B cell (primary cell): ENCODE data around the gene SNRNP48. TPM values are rescaled to one million over a fixed set of nuclear protein-coding genes. Genes with fewer than 3 reads are reported as not detected.

Experiments used
- ATAC-seq: fragments of 200-7000 bp; cut with Tn5 transposase; one replicate; pipeline ENCODE4 v1.10.0; 2021; ENCODE audit warnings: low read depth, mild to moderate bottlenecking, moderate number of reproducible peaks, moderate library complexity
- CTCF ChIA-PET: fragments of 350-600 bp; sonication (Branson Sonifier 250); formaldehyde crosslinking; loops from one replicate; lab custom pipeline; 2021; ENCODE audit warnings: antibody characterized with exemption, inconsistent platforms; lab: Charles Lee
- POLR2A ChIA-PET: fragments of 350-600 bp; sonication (Branson Sonifier 250); formaldehyde crosslinking; loops from one replicate; lab custom pipeline; 2021; ENCODE audit warnings: antibody characterized with exemption; lab: Charles Lee
- DNase-seq: peaks from one replicate; pipeline ENCODE4 v3.0.0; 2013
- H2AFZ ChIP-seq: 2 replicates; pipeline ENCODE4 v1.6.1; 2012; ENCODE audit warnings: mild to moderate bottlenecking, low read depth, low read length; ENCODE audit not compliant: insufficient read depth, poor library complexity, severe bottlenecking
- H3K27ac ChIP-seq, 2 donors: 1 replicate in 1 of 2; 2 replicates in 1 of 2; pipeline ENCODE4 v1.5.1; 2012 to 2013; ENCODE audit warnings: low read length in 2 of 2, mild to moderate bottlenecking in 2 of 2, moderate library complexity in 1 of 2
- H3K27me3 ChIP-seq, 4 experiments: fragments of 200-600 bp in 1 of 4; sonication (generic) in 1 of 4; replicated peaks in 1 of 4; 1 replicate in 2 of 4; 2 replicates in 2 of 4; pipeline versions ENCODE4 v1.6.1 to v1.7.0; 2013 to 2016; ENCODE audit warnings: low read length in 3 of 4, mild to moderate bottlenecking in 2 of 4, mixed read lengths in 1 of 4, moderate library complexity in 1 of 4; ENCODE audit not compliant: insufficient read depth in 4 of 4, control insufficient read depth in 3 of 4; ENCODE audit errors: control extremely low read depth in 1 of 4
- H3K36me3 ChIP-seq, 2 experiments: replicated peaks in 1 of 2; 1 replicate in 1 of 2; 2 replicates in 1 of 2; pipeline versions ENCODE4 v1.6.1 to v1.7.1; 2013; ENCODE audit warnings: low read length in 1 of 2; ENCODE audit not compliant: insufficient read depth in 2 of 2, control insufficient read depth in 1 of 2; ENCODE audit errors: control extremely low read depth in 1 of 2, extremely low read depth in 1 of 2
- H3K4me1 ChIP-seq, 2 donors: fragments of 200-600 bp in 1 of 2; sonication (generic) in 1 of 2; 1 replicate in 1 of 2; 2 replicates in 1 of 2; pipeline versions ENCODE4 v1.5.1 to v1.6.1; 2013 to 2017; ENCODE audit warnings: low read length in 2 of 2; ENCODE audit not compliant: control insufficient read depth in 2 of 2, insufficient read depth in 2 of 2
- H3K4me2 ChIP-seq: replicated peaks from 2 replicates; pipeline ENCODE3; 2012; ENCODE audit warnings: mild to moderate bottlenecking, low read depth, low read length; ENCODE audit not compliant: poor library complexity, severe bottlenecking
- H3K4me3 ChIP-seq, 5 experiments: fragments of 200-600 bp in 1 of 5; sonication (generic) in 1 of 5; 1 replicate in 3 of 5; 2 replicates in 2 of 5; pipeline versions ENCODE4 v1.5.1 to v1.7.0; 2011 to 2016; ENCODE audit warnings: low read length in 4 of 5, mild to moderate bottlenecking in 4 of 5, low read depth in 2 of 5, control low read depth in 1 of 5, moderate library complexity in 1 of 5; ENCODE audit not compliant: insufficient read depth in 1 of 5; ENCODE audit errors: control extremely low read depth in 1 of 5, extremely low read depth in 1 of 5
- H3K79me2 ChIP-seq: fragments of 200-600 bp; sonication (generic); one replicate; pipeline ENCODE4 v1.6.0; 2016; ENCODE audit warnings: low read length; ENCODE audit not compliant: control insufficient read depth, insufficient read depth
- H3K9ac ChIP-seq: fragments of 200-600 bp; sonication (generic); 2 replicates; pipeline ENCODE4 v1.6.1; 2017; ENCODE audit warnings: mild to moderate bottlenecking, low read length, moderate library complexity
- H3K9me3 ChIP-seq, 3 donors: one replicate each; pipeline versions ENCODE4 v1.6.1 to v1.7.1; 2013; ENCODE audit warnings: low read length in 2 of 3; ENCODE audit not compliant: control insufficient read depth in 2 of 3, insufficient read depth in 1 of 3; ENCODE audit errors: control extremely low read depth in 1 of 3
- H4K20me1 ChIP-seq: 2 replicates; pipeline ENCODE4 v1.6.0; 2012; ENCODE audit warnings: mild to moderate bottlenecking, low read length; ENCODE audit not compliant: insufficient read depth, control insufficient read depth, poor library complexity, severe bottlenecking
- H3K27ac Mint-ChIP-seq: one replicate; pipeline ENCODE4 v1.8.0; 2021; ENCODE audit warnings: mixed read lengths
- H3K27me3 Mint-ChIP-seq: one replicate; pipeline ENCODE4 v1.8.0; 2021; ENCODE audit warnings: mixed read lengths
- H3K4me1 Mint-ChIP-seq: one replicate; pipeline ENCODE4 v1.8.0; 2021; ENCODE audit warnings: mixed read lengths
- H3K4me3 Mint-ChIP-seq: one replicate; pipeline ENCODE4 v1.8.0; 2021; ENCODE audit warnings: mixed read lengths
- H3K9me3 Mint-ChIP-seq: one replicate; pipeline ENCODE4 v1.8.0; 2022; ENCODE audit warnings: mixed read lengths; ENCODE audit not compliant: insufficient read depth
- CTCF ChIP-seq: fragments of 200-600 bp; IDR thresholded peaks from one replicate; pipeline ENCODE4 v1.8.0; 2022; ENCODE audit warnings: antibody characterized with exemption, mild to moderate bottlenecking
- EZH2 ChIP-seq: IDR thresholded peaks from 2 replicates; pipeline ENCODE4 v1.6.1; 2012; ENCODE audit warnings: borderline replicate concordance, low read depth, mild to moderate bottlenecking, moderate library complexity, low read length; ENCODE audit not compliant: insufficient read depth, poor library complexity, severe bottlenecking
- WGBS: methylation state at CpG from one replicate; pipeline ENCODE4 v1.1.5; 2013; ENCODE audit warnings: missing lambda C conversion rate; ENCODE audit not compliant: insufficient coverage; 5-methylcytosine and 5-hydroxymethylcytosine counted together
- intact Hi-C: fragments of 100-400 bp; cut with micrococcal nuclease; formaldehyde crosslinking; loops from one replicate; pipeline ENCODE4 v1.10.0; 2022
- polyA plus RNA-seq: library from polyadenylated mRNA; depleted of rRNA; stranded (reverse); fragments of >200 nt; gene quantifications from 2 replicates; pipeline ENCODE4 v1.2.3, GENCODE V29; 2012
- total RNA-seq, 2 donors: library from RNA; stranded (reverse); fragments of 120-200 nt in 1 of 2; gene quantifications; 1 replicate in 1 of 2; 2 replicates in 1 of 2; pipeline versions ENCODE4 v1.2.3 to v1.2.4, GENCODE V29; 2013 to 2022

The SNRNP48 gene
- total and polyA plus RNA-seq, 2 donors (not counting 1 experiment from before 2014, with no cell fraction given): 8.9 to 22.9 TPM

- Histone ChIP-seq H3K27ac (no peak overlapping the region), H4K20me1 (no peaks in the 10 kb centered on the region), H3K4me1 (no peaks in the 10 kb centered on the region), H3K27me3 (peaks cover 0 to 24% (median 3%) of the 10 kb centered on the region in 4 experiments), H3K36me3 (no peaks in the 10 kb centered on the region), H2AFZ (no peak overlapping the region), H3K79me2 (no peaks in the 10 kb centered on the region), H3K9me3 (no peaks in the 10 kb centered on the region), H3K4me3 (no peak overlapping the region), H3K9ac (no peak overlapping the region), H3K4me2 (no peak overlapping the region)
- Mint-ChIP-seq H3K9me3 (no peaks in the 10 kb centered on the region), H3K27me3 (peaks cover 31% of the 10 kb centered on the region), H3K4me3 (no peak overlapping the region), H3K4me1 (no peaks in the 10 kb centered on the region), H3K27ac (no peak overlapping the region)
- intact Hi-C loops: no loop called here
- DNase-seq: no peak
- WGBS: 84% methylated on average over 11 of the region's 14 CpGs
- ATAC-seq: no peak
- POLR2A ChIA-PET: no interaction called here
- TF ChIP-seq CTCF (no peak), EZH2 (no peak)
- CTCF ChIA-PET: no interaction called here
Measured at GRCh38 chr6:7580927-7581618, 8.9 kb upstream of the SNRNP48 start.

- H3K36me3 ChIP-seq: no peaks in the 10 kb centered on the region
- intact Hi-C loops: no loop called here
- no peak overlapping the region for H3K27ac ChIP-seq
- peaks cover 7 to 10% of the 10 kb centered on the region in 2 donors for H3K4me1 ChIP-seq
- ATAC-seq: no peak
- ChIA-PET POLR2A (interaction anchor here (0.5 kb wide), 1 partner anchor 1591 kb away, joined by 8 read pairs; no protein-coding TSS in a partner anchor), CTCF (no interaction called here)
- no peak overlapping the region for H2AFZ ChIP-seq
- DNase-seq: no peak
- TF ChIP-seq EZH2: no peak
- no peak for TF ChIP-seq CTCF
- no peaks in the 10 kb centered on the region for H3K9me3 ChIP-seq
- WGBS: 99% methylated on average over 20 of the region's 28 CpGs
- H3K4me3 ChIP-seq: no peak overlapping the region
- no peaks in the 10 kb centered on the region for H4K20me1 ChIP-seq
- H3K4me3 Mint-ChIP-seq: no peak overlapping the region
- no peak overlapping the region for H3K9ac ChIP-seq
- peaks cover 0 to 5% (median 1%) of the 10 kb centered on the region in 4 experiments for H3K27me3 ChIP-seq
- H3K4me1 Mint-ChIP-seq: peaks cover 12% of the 10 kb centered on the region
- no peak overlapping the region for H3K4me2 ChIP-seq
- peaks cover 22% of the 10 kb centered on the region for H3K79me2 ChIP-seq
- peaks cover 19% of the 10 kb centered on the region for H3K27me3 Mint-ChIP-seq
- no peaks in the 10 kb centered on the region for H3K9me3 Mint-ChIP-seq
- H3K27ac Mint-ChIP-seq: no peak overlapping the region
Measured at GRCh38 chr6:7585287-7585930, 4.6 kb upstream of the SNRNP48 start.
